Caco-2 (cell line): Measurements from ENCODE around the gene RPUSD3. TPM values are rescaled to one million over a fixed set of nuclear protein-coding genes. Genes with fewer than 3 reads are reported as not detected.

Source experiments
- BruUV-seq: library from RNA; stranded (reverse); fragments of 400-500 nt; replicated peaks from 2 replicates; lab custom pipeline; 2021; lab: Mats Ljungman, UMichigan
- CTCF ChIA-PET: fragments of 300-600 bp; sonication (Branson Sonifier 250); formaldehyde crosslinking; loops from one replicate; lab custom pipeline; 2022; ENCODE audit warnings: antibody characterized with exemption; lab: Charles Lee
- POLR2A ChIA-PET: fragments of 300-600 bp; sonication (Branson Sonifier 250); formaldehyde crosslinking; loops from one replicate; lab custom pipeline; 2022; ENCODE audit warnings: antibody characterized with exemption; lab: Charles Lee
- DNase-seq, 2 experiments: peaks; one replicate each; pipeline versions ENCODE4 v3.0.0 to v3.0.0-alpha.2; 2020 to 2022
- H3K27me3 ChIP-seq: replicated peaks from 2 replicates; pipeline ENCODE4 v1.6.0; 2011; ENCODE audit warnings: low read length; ENCODE audit not compliant: control insufficient read depth, insufficient read depth
- H3K36me3 ChIP-seq: 2 replicates; pipeline ENCODE4 v1.5.1; 2011; ENCODE audit warnings: low read length; ENCODE audit not compliant: control insufficient read depth, insufficient read depth
- H3K4me1 ChIP-seq: fragments of 250-450 bp; sonication (Bioruptor Pico); 2 replicates; pipeline ENCODE4 v1.5.1; 2020; ENCODE audit warnings: mild to moderate bottlenecking
- H3K4me3 ChIP-seq: 2 replicates; pipeline ENCODE4 v1.5.1; 2011; ENCODE audit warnings: low read depth, mild to moderate bottlenecking, control low read depth, low read length
- H3K9me3 ChIP-seq: fragments of 250-450 bp; sonication (Bioruptor Pico); 2 replicates; pipeline ENCODE4 v1.5.1; 2020; ENCODE audit warnings: mild to moderate bottlenecking, moderate library complexity
- H3K27ac Mint-ChIP-seq: one replicate; pipeline ENCODE4 v1.8.0; 2022; ENCODE audit warnings: mixed read lengths; ENCODE audit not compliant: unreplicated experiment
- H3K27me3 Mint-ChIP-seq: one replicate; pipeline ENCODE4 v1.8.0; 2022; ENCODE audit warnings: mixed read lengths; ENCODE audit not compliant: insufficient read depth, unreplicated experiment
- H3K36me3 Mint-ChIP-seq: one replicate; pipeline ENCODE4 v1.8.0; 2022; ENCODE audit warnings: mild to moderate bottlenecking, mixed read lengths; ENCODE audit not compliant: insufficient read depth, unreplicated experiment
- H3K4me1 Mint-ChIP-seq: one replicate; pipeline ENCODE4 v1.8.0; 2022; ENCODE audit warnings: low read depth, mixed read lengths; ENCODE audit not compliant: unreplicated experiment
- H3K4me3 Mint-ChIP-seq: one replicate; pipeline ENCODE4 v1.8.0; 2022; ENCODE audit warnings: mild to moderate bottlenecking, moderate library complexity, mixed read lengths; ENCODE audit not compliant: unreplicated experiment
- H3K9me3 Mint-ChIP-seq: one replicate; pipeline ENCODE4 v1.8.0; 2022; ENCODE audit warnings: mixed read lengths; ENCODE audit not compliant: unreplicated experiment
- CTCF ChIP-seq, 2 experiments: fragments of 200-600 bp in 1 of 2; IDR thresholded peaks; 1 replicate in 1 of 2; 2 replicates in 1 of 2; pipeline versions ENCODE4 v1.5.1 to v1.8.0; 2011 to 2022; ENCODE audit warnings: antibody characterized with exemption in 1 of 2, control low read depth in 1 of 2, inconsistent platforms in 1 of 2, low read depth in 1 of 2, low read length in 1 of 2, mild to moderate bottlenecking in 1 of 2, moderate library complexity in 1 of 2; ENCODE audit not compliant: insufficient read depth in 1 of 2, severe bottlenecking in 1 of 2, unreplicated experiment in 1 of 2
- intact Hi-C: fragments of 100-400 bp; cut with micrococcal nuclease; formaldehyde crosslinking; loops from one replicate; pipeline ENCODE4 v1.10.0; 2022; ENCODE audit not compliant: unreplicated experiment
- total RNA-seq: library from RNA; stranded (reverse); gene quantifications from 2 replicates; pipeline ENCODE4 v1.2.3, GENCODE V29; 2022

The RPUSD3 gene
- total RNA-seq, 1 experiment from 2014 or later: 61.8 TPM

GRCh38 chr3:9810433-9810770, 33.4 kb downstream of the RPUSD3 start:
- BruUV-seq: no TSS peak
- intact Hi-C loops: no loop called here
- H3K27ac Mint-ChIP-seq: no peak overlapping the region
- TF ChIP-seq CTCF (IDR thresholded peaks at IDR 0.05; ENCODE audit: insufficient read depth in 1 of 2, low read depth in 1 of 2, low read length in 1 of 2, severe bottlenecking in 1 of 2, unreplicated experiment in 1 of 2): no peak
- H3K9me3 Mint-ChIP-seq: no peaks in the 10 kb centered on the region
- H3K4me1 Mint-ChIP-seq: peaks cover 6% of the 10 kb centered on the region
- peak overlapping the region; percentile 61 for H3K4me3 ChIP-seq
- peak overlapping the region; percentile 47 for H3K4me3 Mint-ChIP-seq
- POLR2A ChIA-PET: interaction anchor here (1.9 kb wide), 1 partner anchor 18 kb away, joined by 8 read pairs; the partner anchor contains the start of gene ARPC4
- H3K36me3 Mint-ChIP-seq: peaks cover 45% of the 10 kb centered on the region
- H3K27me3 ChIP-seq: no peaks in the 10 kb centered on the region
- peaks cover 12% of the 10 kb centered on the region for H3K4me1 ChIP-seq
- H3K9me3 ChIP-seq: no peaks in the 10 kb centered on the region
- DNase-seq: no peak
- no peaks in the 10 kb centered on the region for H3K27me3 Mint-ChIP-seq
- CTCF ChIA-PET: interaction anchor here (1.0 kb wide), 1 partner anchor 106 kb away, joined by 3 read pairs; the partner anchor contains the start of gene IL17RC
- no peaks in the 10 kb centered on the region; the same call in 1 of the 2 replicates for H3K36me3 ChIP-seq

GRCh38 chr3:9809615-9810432, 34.0 kb downstream of the RPUSD3 start, which contains the start of gene TTLL3:
Gene TTLL3 (plus strand): TSS chr3:9810262. CDS start chr3:9810662, 400 bp downstream.
- peak; percentile 65 to 71 for DNase-seq
- Histone ChIP-seq H3K4me3 (peak within 1 kb of the TSS; percentile 61), H3K36me3 (no peaks in the 10 kb centered on the region; the same call in 1 of the 2 replicates), H3K27me3 (no peaks in the 10 kb centered on the region), H3K4me1 (peaks cover 12% of the 10 kb centered on the region), H3K9me3 (no peaks in the 10 kb centered on the region)
- intact Hi-C loops: loop anchor here (2.0 kb wide), 1 partner anchor 35 kb away; the partner anchor contains the start of gene RPUSD3
- H3K27me3 Mint-ChIP-seq: no peaks in the 10 kb centered on the region
- no peak for TF ChIP-seq CTCF (IDR thresholded peaks at IDR 0.05; ENCODE audit: insufficient read depth in 1 of 2, low read depth in 1 of 2, low read length in 1 of 2, severe bottlenecking in 1 of 2, unreplicated experiment in 1 of 2)
- no peaks in the 10 kb centered on the region for H3K9me3 Mint-ChIP-seq
- peak within 1 kb of the TSS; percentile 47 for H3K4me3 Mint-ChIP-seq
- POLR2A ChIA-PET: interaction anchor here (0.5 to 1.9 kb wide), 2 partner anchors 17 to 79 kb away, joined by 5 to 8 read pairs; partner anchors contain the start of genes ARPC4 and BRPF1
- peaks cover 49% of the 10 kb centered on the region for H3K36me3 Mint-ChIP-seq
- H3K27ac Mint-ChIP-seq: peak within 1 kb of the TSS; percentile 87
- H3K4me1 Mint-ChIP-seq: peaks cover 6% of the 10 kb centered on the region
- BruUV-seq: no TSS peak
- CTCF ChIA-PET: interaction anchor here (0.7 to 1.8 kb wide), 3 partner anchors 27 to 137 kb away, joined by 3 to 7 read pairs (median 3); partner anchors contain the start of gene IL17RC

DNA sequence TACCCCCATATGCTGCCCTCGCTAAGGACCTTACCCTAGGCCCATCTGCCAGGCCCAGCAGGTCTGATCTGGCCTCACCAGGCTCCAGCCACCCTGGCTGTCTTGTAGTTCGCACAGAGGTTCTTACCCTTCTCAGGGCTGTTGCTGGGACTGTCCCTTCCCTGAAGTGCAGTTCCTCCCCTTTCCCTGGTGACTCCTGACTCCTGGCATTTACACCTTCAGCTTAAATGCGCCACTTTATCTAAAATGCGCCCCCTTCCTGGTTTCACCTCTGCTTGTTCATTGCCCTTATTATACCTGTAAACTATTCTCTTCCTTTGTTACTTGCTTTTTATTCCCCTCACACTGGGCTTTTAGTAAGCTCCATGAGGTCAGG, 34.6 kb downstream of the RPUSD3 start:
- H3K4me3 Mint-ChIP-seq: peak overlapping the region; percentile 47
- H3K27ac Mint-ChIP-seq: peak overlapping the region; percentile 87
- CTCF ChIA-PET: interaction anchor here (0.7 to 1.8 kb wide), 5 partner anchors 16 to 137 kb away, joined by 3 to 7 read pairs (median 3); partner anchors contain the start of genes ARPC4 and IL17RC
- POLR2A ChIA-PET: interaction anchor here (0.5 to 1.9 kb wide), 2 partner anchors 16 to 78 kb away, joined by 5 to 8 read pairs; partner anchors contain the start of genes ARPC4 and BRPF1
- no TSS peak for BruUV-seq
- peaks cover 6% of the 10 kb centered on the region for H3K4me1 Mint-ChIP-seq
- H3K36me3 Mint-ChIP-seq: peaks cover 55% of the 10 kb centered on the region
- H3K27me3 Mint-ChIP-seq: no peaks in the 10 kb centered on the region
- no peak for TF ChIP-seq CTCF (IDR thresholded peaks at IDR 0.05; ENCODE audit: insufficient read depth in 1 of 2, low read depth in 1 of 2, low read length in 1 of 2, severe bottlenecking in 1 of 2, unreplicated experiment in 1 of 2)
- no peaks in the 10 kb centered on the region for H3K9me3 Mint-ChIP-seq
- intact Hi-C loops: loop anchor here (2.0 kb wide), 1 partner anchor 36 kb away; the partner anchor contains the start of gene RPUSD3
- H3K4me1 ChIP-seq: peaks cover 12% of the 10 kb centered on the region
- H3K36me3 ChIP-seq: no peaks in the 10 kb centered on the region; the same call in 1 of the 2 replicates
- H3K27me3 ChIP-seq: no peaks in the 10 kb centered on the region
- H3K9me3 ChIP-seq: no peaks in the 10 kb centered on the region
- peak overlapping the region; percentile 61 for H3K4me3 ChIP-seq
- no peak for DNase-seq
